Measurements from ENCODE around the gene NEBL.

NEBL gene

GRCh38 chr10:20771051-20771450 is 126.1 kb downstream of the NEBL start:
- DNase-seq, result no peak

GRCh38 chr10:20769481-20769880 is 127.6 kb downstream of the NEBL start:
- DNase-seq, result no peak

- DNase-seq, result no peak
These were observed 128.3 kb downstream of the NEBL start for GRCh38 chr10:20768843-20769242.

DNA sequence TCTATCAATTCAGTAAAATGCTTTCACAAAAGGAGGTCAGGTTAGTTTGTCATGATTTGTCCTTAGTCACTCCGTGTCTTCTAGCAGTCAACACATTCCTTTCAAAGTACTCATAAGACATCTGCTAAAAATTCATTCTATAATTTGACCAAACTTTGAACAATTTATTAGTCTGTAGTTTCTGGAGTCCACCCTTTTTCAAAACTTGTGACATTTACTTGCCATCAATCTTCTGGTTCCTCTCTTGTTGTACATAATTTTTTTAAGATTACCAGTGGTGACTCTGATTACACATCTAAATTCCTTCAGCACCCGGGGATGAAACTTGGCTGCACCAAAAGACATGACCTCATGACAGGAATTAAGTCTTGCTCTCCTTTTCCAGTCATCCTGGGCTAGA is 130.1 kb downstream of the NEBL start:
- no peak for DNase-seq

DNA sequence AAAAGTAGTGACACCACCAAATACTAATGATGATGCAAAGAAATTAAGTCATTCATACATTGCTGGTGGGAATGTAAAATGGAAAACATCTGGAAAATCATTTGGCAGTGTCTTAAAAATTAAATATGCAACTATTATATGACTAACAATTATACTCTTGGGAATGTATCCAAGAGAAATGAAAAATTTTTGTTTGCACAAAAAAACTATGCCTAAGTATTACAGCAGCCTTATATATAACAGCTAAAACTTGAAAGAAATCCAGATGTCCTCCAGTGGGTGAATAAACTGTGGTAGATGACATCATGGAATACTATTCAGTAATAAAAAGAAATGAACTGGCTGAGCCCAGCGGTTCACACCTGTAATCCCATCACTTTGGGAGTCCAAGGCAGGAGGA is 132.0 kb downstream of the NEBL start:
- DNase-seq, result no peak

GRCh38 chr10:20760460-20760859 is 136.7 kb downstream of the NEBL start:
- DNase-seq, result no peak

- no peak for DNase-seq
These were observed 148.6 kb downstream of the NEBL start for GRCh38 chr10:20748551-20748950.

- no peak for DNase-seq
These were observed 149.3 kb downstream of the NEBL start for GRCh38 chr10:20747782-20748181.

DNA sequence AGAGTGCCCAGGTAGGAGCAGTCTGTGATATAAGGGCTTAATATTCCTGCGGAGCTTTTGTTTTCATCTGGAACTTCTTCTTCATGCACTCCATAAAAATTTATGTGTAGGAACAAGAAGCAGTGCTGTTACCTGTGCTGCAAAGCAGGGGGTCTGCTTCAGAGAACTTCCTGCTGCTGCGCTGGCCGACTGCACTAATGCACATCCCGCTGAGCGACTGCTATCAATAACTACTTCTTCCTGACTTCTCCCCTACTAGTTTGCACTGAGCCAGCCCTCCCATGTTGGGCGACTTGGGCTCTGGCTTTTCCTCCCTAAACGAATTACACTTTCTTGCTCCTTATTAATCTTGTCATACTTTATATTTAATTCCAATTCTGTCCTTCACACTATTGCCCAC is 150.3 kb downstream of the NEBL start:
- no peak for DNase-seq

DNA sequence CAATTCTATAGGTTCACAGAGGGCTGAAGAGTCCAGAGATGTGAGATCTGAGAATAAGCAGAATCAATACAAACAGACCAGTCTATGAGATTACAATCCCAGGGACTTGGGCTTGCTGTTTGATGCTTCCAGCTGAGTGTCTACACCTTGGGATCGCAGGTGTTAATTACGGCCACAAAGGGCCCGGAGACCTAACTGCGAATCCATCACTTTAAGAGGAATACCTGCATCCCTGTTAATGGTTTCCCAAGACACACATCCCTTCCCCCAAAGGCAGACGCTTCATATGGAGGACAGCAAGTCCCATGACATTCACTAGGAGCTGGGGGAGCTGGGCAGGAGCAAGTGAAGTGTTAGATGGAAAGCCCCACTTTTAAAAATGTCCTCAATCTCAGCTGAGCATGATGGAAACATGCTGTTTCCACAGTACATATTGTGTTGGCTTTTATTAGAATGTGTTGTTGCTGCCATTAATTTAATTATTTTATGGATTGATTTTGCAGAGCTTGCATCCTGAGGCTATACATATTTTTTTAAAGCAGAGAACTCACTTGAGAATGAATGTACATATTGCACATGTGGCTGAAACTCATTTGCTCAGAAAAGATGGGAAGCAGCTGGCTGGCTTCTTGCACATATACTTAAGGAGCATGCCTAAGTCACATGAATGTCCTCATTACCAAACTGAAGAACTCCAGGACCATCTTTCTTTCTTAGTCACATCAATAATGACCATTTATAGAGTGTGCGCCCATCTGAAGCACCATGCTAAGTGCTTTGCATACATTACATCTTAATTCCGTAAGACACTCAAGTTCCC is 151.3 kb downstream of the NEBL start:
- no peak for DNase-seq

- DNase-seq, result no peak
These were observed 152.3 kb downstream of the NEBL start for GRCh38 chr10:20744821-20745220.

GRCh38 chr10:20743942-20744341 is 153.2 kb downstream of the NEBL start:
- no peak for DNase-seq

- no peak for DNase-seq
These were observed 154.2 kb downstream of the NEBL start for GRCh38 chr10:20742737-20743541.

- DNase-seq, result no peak
These were observed 157.0 kb downstream of the NEBL start for GRCh38 chr10:20740120-20740519.

- DNase-seq, result no peak
These were observed 160.0 kb downstream of the NEBL start for GRCh38 chr10:20737107-20737506.
